ENCODE results near the gene OPN4.

OPN4 gene

GRCh38 chr10:86662186-86663045 is 8.1 kb downstream of the OPN4 start:
- no peak for DNase-seq (ENCODE audit: low spot score)

- no peak for DNase-seq (ENCODE audit: low spot score)
Measured at GRCh38 chr10:86663046-86663345, 8.6 kb downstream of the OPN4 start.

- DNase-seq (ENCODE audit: low spot score): no peak
Measured at GRCh38 chr10:86663576-86664339, 9.4 kb downstream of the OPN4 start.

DNA sequence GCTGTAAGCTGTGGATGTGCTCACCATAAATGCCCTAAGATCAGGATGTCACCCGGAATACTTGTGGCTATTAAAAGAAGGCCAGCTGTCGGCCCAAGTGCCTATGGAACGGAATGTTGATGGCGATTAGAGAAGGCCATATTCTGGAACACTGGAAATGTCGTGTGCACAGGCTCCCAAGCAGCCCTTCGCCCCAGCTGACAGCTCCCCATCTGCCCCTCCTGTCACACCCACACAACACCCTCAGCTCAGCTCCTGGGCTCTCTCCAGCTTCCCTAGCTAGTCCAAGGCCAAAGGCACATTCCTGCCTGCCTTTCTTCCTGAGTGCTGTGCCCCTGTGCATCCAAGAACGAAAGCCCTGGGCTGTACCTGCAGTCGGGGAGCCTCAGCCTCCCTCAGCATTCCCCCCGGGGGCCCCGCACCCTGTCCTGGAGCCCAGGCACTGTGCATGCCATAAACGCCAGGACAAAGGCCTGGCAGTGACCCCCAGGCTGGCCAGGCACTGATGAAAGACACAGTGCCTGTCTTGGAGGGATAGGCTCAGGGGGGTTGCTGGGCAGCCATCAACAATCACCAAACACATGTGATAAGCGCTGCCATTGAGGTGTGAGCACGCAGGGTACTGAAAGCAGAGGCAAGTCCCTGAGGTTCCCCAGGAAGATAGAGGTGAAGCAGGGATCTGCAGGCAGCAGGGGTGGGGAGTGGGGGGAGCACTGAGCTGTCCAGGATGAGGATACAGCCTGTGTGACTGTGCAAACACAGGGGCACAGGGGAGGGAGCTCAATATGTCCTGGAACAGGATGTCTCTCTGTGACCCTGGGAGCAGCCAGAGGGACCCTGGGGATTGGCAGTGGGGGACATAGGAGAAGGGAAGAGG is 10.2 kb downstream of the OPN4 start:
- DNase-seq (ENCODE audit: low spot score): no peak

DNA sequence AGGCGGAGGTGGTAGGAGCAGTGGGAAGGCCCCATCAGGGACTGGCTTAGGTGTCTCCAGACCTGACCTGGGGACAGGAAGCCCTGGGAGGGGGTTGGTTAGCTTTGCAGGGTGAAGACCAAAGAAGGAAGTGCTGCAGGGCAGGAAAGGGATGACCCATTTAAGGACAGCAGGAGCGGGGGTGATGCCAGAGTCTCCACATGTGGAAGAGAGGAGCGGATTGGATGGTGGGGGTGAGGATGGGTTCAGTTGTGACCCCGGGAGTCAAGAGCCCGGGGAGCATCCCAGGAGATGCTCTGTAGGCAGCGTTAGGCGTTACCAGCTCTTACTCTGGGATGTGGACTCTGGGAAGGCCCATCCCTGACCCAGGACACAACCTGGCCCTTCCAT is 10.9 kb downstream of the OPN4 start:
- no peak for DNase-seq (ENCODE audit: low spot score)

DNA sequence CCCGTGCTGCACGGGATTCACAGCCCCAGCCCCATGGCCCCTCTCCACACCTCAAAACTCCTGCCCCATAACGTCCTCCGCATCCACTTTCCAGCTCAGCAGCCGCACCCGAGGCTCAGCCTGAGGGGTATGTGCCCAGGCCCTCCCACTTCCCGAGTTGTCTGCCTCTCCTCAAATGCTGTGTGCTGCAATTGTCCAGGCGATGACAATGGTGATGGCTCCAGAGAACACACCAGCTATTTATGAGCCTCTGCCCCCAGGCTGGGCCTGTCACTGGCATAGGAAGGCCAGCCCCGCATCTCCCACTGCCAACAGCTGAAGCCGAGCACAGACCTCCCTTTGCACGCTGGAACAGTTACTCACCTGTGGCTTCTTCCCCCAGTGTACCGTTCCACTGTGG is 11.5 kb downstream of the OPN4 start:
- DNase-seq (ENCODE audit: low spot score): no peak

GRCh38 chr10:86666538-86666937 is 12.2 kb downstream of the OPN4 start:
- DNase-seq (ENCODE audit: low spot score): no peak

DNA sequence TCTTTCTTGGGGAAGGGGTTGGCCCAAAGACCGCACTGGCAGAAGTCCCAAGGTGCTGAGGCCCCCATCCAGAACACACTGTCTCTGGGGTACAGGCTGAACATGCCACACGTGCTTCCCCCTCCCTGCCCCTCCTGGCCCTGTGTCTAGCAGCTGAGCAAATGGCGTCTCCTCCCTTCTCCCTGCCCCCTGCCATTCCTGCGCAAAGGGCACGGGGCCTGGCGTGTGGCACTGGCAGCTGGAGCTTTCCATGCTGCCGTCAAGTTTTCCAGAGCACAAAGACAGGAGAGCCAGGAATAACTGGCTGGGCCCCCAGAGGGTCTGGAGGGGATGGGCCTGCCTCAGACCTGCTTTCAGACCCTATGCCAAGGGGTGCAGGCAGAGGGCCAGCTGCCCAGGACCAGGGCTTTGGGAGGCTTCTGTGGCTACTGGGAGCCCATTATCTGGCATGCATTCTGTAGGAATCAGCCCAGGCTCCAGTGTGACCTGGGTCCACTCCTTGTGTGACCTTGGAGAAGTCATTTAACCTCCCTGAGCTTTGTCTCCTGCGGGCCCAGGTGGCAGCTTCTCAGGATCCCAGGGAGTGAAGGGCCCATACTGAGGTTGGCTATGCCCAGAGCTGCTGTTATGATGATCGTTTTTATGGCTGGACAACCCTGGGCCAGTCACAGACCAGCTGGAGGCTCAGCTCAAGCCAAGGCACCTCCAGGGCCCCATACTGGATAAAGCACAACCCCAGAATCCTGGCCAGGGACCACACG is 13.3 kb downstream of the OPN4 start:
- no peak for DNase-seq (ENCODE audit: low spot score)

DNA sequence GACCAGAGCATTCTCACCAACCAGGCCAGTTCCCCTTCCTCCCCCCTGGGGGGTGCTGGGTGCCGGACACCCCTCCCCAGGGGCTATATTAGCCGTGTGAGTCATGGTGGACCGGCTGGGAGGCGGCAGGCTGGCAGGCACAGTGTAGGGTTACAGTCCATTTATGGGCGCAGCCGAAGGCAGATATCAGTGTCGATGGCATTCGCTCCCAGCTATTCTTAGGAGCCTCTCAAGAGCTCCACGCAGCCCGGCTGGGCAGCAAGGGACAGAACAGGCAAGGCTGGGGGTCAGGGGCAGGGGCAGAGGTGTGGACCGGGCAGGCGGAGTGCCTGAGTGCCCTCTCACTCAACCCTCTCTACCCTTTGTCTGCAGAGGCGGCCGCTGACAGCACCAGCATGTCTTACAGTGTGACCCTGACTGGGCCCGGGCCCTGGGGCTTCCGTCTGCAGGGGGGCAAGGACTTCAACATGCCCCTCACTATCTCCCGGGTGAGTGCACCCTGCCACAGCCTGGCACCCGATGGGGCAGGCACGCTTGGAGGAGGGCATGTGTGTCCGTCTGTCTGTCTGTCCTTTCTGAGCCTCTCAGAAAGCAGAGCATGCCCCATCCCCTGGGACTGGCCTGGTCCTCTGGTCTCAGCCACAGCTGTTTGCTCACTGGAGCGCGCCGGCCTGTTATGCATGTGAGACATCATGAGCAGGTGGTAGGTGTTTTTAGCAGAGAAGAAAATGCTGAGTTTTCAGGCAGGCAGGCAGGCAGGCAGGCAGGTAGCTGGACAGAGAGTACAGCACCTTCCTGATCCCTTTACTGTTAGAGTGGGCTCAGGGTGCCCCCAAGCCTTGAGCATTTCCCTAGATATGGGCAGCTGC is 14.2 kb downstream of the OPN4 start, which contains the start of gene LDB3:
Gene LDB3 (plus strand): TSS at position 215 of the 869 bp plus-strand sequence. CDS start 181 bp downstream, at position 396.
- peak; percentile 41 for DNase-seq (ENCODE audit: low spot score)

DNA sequence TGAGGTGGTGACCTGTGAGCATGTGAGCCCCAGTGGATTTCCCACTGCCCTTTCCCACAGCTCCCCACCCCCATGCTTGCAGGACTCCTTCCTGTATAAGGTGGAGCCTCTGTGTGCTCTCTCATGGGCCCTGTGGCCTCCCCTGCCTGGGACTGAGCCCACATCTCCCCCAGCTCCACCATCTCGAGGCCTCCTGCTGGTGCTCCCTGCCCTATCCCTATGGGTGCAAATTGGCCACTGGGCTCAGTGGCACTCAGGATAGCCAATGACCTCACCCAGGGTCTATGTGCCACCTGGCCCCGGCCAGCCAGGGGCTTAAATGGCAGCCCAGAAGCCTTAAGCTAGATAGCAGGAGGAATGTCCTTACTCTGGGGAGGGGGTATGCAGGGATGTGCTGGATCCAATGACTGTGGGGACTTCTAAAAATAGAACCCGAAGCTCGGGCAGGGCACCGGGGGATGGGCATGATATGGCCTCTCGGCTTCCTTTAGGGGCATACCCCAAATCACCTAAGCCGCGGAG is 16.0 kb downstream of the OPN4 start:
- no peak for DNase-seq (ENCODE audit: low spot score)

GRCh38 chr10:86670876-86671275 is 16.5 kb downstream of the OPN4 start:
- DNase-seq (ENCODE audit: low spot score): no peak

DNA sequence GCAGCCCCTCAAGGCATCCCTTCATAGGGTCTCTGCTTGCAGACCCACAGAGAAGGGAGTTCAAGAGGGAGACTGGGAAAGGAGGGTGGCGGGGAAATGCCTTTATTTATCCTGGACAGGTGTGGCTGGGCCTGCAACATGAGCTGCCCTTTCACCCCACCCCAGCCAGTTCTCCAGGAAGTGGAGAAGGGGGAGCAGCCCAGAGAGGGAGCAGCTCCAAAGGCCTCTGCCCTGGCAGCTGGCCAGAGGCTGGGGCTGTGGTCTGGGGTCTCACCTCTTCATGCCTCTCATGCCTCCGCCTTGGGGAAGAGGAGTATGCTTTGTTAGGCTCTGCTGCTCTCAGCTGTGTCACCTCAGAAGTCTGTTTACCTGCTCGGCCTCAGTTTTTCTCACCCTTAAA is 17.1 kb downstream of the OPN4 start:
- no peak for DNase-seq (ENCODE audit: low spot score)

- DNase-seq (ENCODE audit: low spot score): no peak
Measured at GRCh38 chr10:86671985-86672710, 17.8 kb downstream of the OPN4 start.

DNA sequence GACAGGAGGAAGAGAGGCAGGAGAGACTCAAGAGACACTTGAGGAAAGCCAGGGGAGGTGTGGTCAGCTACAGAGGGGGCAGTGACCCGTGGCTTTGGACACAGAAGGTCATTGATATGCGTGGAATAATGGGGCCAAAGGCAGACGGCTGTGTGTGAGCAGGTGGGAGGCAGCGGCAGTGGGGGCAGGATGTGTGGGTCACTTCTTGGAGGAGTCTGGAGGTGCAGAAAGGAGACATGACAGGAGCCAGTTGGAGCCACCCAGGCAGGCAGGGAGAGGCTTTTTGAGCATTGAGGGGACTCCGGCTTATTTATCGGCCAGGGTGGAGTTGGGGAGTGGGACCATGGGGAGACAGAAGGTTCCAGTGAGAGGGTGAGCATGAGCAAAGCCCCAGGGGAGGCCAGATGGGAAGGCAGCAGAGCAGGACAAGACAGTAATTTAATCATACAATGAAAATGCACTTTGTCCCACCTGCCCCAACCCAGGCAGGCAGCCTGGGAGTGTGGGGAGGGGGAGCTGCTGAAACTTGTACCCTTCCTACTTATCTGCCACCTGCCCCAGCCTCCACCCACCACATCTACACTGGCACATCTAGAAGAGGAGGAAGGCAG is 19.0 kb downstream of the OPN4 start:
- DNase-seq (ENCODE audit: low spot score): no peak

DNA sequence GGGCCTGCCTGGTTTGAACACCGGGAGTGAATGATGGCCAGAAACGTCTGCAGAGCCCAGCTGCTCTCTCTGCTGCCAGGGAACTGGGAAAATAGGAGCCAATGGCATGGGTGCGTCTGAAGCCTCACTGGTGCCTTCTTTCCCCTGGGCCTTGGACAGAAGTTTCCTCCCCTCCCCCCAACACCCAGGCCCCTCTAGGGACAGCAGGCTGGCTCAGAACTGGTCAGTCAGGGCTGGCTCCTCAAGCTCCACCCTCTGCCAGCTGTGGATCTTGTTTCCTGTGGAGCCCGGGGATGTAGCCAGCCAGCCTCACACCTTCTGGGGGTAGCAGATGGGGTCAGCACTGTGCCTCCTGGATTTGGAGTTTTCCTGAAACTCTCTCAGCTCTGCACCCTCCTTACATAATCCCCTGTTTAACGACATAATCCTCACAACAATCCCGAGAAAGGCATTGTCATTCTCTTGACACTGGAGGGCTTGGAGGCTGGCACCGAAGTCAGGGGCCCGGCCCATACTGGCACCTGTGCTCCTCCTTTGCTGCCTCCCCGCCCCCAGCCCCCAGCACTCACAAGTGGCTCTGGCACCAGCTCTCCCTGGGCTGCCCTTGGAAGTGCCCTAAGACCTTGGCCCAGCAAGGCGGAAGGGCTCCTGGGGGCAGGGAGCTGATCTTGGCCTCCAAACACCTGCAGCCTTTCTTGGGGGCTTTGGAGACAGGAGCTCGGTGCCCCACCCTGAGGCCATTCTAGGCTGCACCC is 19.7 kb downstream of the OPN4 start:
- no peak for DNase-seq (ENCODE audit: low spot score)

- DNase-seq (ENCODE audit: low spot score): no peak
Measured at GRCh38 chr10:86674912-86675311, 20.6 kb downstream of the OPN4 start.

GRCh38 chr10:86677374-86677773 is 23.0 kb downstream of the OPN4 start:
- DNase-seq (ENCODE audit: low spot score): no peak

DNA sequence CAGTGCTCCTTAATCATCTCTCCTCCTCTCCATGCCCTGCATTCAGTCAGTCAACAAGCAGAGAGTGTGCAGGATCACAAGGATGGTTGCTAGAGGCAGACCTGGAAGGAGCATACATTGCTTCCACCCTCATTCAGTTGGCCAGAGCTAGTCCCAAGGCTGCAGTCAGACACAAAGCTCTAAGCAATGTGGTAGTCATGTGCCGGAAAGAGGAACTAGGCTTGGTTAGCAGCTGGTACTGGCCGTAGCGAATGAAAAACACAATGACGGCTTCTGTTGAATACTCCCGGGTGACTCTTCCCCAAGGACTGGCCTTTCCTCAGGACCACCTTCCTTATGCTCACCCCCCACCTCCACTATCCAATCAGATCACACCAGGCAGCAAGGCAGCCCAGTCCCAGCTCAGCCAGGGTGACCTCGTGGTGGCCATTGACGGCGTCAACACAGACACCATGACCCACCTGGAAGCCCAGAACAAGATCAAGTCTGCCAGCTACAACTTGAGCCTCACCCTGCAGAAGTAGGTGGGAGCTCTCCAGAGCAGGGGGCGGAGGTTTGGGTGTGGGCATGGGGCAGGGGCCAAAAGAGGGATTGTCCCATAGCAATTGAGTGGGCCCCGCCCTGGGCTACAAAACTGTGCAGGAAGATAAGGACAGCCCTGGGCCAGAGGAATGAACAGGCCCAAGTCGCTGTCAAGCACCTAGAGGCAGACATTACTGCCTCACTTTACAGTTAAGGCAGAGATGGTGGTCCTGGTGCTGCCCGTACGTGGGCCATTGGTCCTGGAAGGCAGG is 24.8 kb downstream of the OPN4 start:
- no peak for DNase-seq (ENCODE audit: low spot score)

Data from kidney tubule cell (primary cell).